Measurements from ENCODE around the gene PHIP.

GRCh38 chr6:79084693-79085092, 6.6 kb upstream of the PHIP start:
- TF ChIP-seq CTCF (IDR thresholded peaks at IDR 0.05) (no peak), POLR2AphosphoS5 (IDR thresholded peaks at IDR 0.05) (no peak), POLR2A (IDR thresholded peaks at IDR 0.05) (no peak)
